ENCODE data around the gene APBB2. TPM values are rescaled to one million over a fixed set of nuclear protein-coding genes. Genes with fewer than 3 reads are reported as not detected.

APBB2 gene
- total RNA-seq, 1 donor from 2014 or later: 23.5 TPM

DNA sequence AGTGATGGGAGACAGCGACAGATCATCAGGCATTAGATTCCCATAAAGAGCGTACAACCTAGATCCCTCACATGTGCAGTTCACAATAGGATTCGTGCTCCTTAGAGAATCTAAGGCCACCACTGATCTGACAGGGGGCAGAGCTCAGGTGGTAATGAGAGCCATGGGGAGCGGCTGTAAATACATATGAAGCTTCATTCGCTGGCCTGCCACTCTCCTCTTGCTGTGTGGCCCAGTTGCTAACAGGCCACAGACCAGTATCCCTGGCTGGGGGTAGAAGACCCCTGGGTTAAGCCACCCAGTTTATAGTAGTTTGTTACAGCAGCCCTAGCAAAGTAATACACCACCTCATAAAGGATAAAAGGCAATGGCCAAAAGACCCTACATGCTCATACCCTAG, 30.3 kb downstream of the APBB2 start:
- Histone ChIP-seq H3K27ac (replicated peaks) (no peak overlapping the region), H3K4me3 (no peak overlapping the region), H3K36me3 (no peaks in the 10 kb centered on the region), H3K9me3 (replicated peaks) (no peaks in the 10 kb centered on the region), H3K4me1 (peaks cover 61% of the 10 kb centered on the region), H3K27me3 (ENCODE audit: low read depth) (no peaks in the 10 kb centered on the region)
- TF ChIP-seq, protein P1, sequence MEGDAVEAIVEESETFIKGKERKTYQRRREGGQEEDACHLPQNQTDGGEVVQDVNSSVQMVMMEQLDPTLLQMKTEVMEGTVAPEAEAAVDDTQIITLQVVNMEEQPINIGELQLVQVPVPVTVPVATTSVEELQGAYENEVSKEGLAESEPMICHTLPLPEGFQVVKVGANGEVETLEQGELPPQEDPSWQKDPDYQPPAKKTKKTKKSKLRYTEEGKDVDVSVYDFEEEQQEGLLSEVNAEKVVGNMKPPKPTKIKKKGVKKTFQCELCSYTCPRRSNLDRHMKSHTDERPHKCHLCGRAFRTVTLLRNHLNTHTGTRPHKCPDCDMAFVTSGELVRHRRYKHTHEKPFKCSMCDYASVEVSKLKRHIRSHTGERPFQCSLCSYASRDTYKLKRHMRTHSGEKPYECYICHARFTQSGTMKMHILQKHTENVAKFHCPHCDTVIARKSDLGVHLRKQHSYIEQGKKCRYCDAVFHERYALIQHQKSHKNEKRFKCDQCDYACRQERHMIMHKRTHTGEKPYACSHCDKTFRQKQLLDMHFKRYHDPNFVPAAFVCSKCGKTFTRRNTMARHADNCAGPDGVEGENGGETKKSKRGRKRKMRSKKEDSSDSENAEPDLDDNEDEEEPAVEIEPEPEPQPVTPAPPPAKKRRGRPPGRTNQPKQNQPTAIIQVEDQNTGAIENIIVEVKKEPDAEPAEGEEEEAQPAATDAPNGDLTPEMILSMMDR (IDR thresholded peaks at IDR 0.05; ENCODE audit: borderline replicate concordance): no peak
- intact Hi-C loops (cut with micrococcal nuclease): no loop called here
- no peak for DNase-seq

GRCh38 chr4:41183021-41183553, 31.3 kb downstream of the APBB2 start:
- intact Hi-C loops (cut with micrococcal nuclease): no loop called here
- Histone ChIP-seq H3K36me3 (no peaks in the 10 kb centered on the region), H3K9me3 (replicated peaks) (no peaks in the 10 kb centered on the region), H3K27me3 (ENCODE audit: low read depth) (no peaks in the 10 kb centered on the region), H3K4me1 (peaks cover 63% of the 10 kb centered on the region), H3K27ac (replicated peaks) (no peak overlapping the region), H3K4me3 (no peak overlapping the region)
- DNase-seq: no peak
- TF ChIP-seq, protein P1 (IDR thresholded peaks at IDR 0.05; ENCODE audit: borderline replicate concordance): no peak

GRCh38 chr4:41181037-41181436, 33.3 kb downstream of the APBB2 start:
- intact Hi-C loops (cut with micrococcal nuclease): no loop called here
- TF ChIP-seq, protein P1 (IDR thresholded peaks at IDR 0.05; ENCODE audit: borderline replicate concordance): no peak
- Histone ChIP-seq H3K4me1 (peaks cover 63% of the 10 kb centered on the region), H3K27ac (replicated peaks) (no peak overlapping the region), H3K4me3 (no peak overlapping the region), H3K9me3 (replicated peaks) (no peaks in the 10 kb centered on the region), H3K27me3 (ENCODE audit: low read depth) (no peaks in the 10 kb centered on the region), H3K36me3 (no peaks in the 10 kb centered on the region)
- DNase-seq: no peak

- Histone ChIP-seq H3K9me3 (replicated peaks) (no peaks in the 10 kb centered on the region), H3K4me1 (peaks cover 56% of the 10 kb centered on the region), H3K36me3 (no peaks in the 10 kb centered on the region), H3K4me3 (no peak overlapping the region), H3K27me3 (ENCODE audit: low read depth) (no peaks in the 10 kb centered on the region), H3K27ac (replicated peaks) (peak overlapping the region; percentile 62)
- DNase-seq: no peak
- intact Hi-C loops (cut with micrococcal nuclease): no loop called here
- TF ChIP-seq, protein P1 (IDR thresholded peaks at IDR 0.05; ENCODE audit: borderline replicate concordance): no peak
Measured at GRCh38 chr4:41179498-41180195, 34.7 kb downstream of the APBB2 start.

DNA sequence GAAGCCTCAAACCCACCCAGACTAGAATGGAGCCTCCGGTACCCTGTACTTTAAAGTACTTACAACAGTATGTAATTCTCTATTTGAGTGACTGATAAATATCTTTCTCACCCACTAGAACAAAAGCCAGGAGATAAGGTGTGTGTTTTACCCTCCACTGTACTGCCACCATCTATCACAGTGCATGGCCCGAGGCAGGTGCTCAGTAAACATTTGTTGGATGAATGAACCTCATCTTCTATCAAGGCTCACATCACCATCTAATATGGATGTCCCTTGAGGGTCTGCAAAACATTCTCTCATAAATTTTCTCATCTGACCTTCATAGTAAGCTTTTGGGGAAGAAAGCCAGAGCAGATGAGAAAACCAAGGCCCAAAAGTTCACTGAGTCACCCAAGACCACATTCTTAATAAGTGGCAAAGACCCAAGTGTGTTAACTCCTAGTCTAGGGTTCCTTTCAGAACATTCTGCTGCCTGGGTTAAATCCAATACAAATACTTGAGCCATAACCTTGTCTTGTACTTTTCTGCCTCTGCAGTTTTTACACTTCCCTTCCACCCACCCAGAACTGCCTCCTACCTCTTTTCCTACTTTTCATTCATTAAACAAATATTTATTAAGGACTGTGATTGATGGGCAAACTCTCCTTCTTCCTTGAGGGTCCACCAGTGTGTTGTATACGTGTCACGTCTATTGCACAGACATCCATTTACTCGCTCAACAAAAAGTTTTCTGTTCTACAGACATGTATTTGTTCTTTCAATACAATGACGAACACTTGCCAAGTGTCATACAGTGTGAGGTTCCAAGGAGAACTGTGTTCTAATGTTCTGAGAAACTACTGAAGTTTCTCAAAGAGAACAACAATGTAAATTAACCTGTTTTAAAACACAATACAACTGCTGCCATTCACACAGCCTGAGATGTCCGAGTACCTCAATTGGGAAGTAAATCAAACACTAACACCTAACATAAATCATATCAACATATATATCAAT, 35.7 kb downstream of the APBB2 start:
- H3K4me1 ChIP-seq: peaks cover 56% of the 10 kb centered on the region
- no peak for DNase-seq
- no peak overlapping the region for H3K4me3 ChIP-seq
- intact Hi-C loops (cut with micrococcal nuclease): no loop called here
- no peaks in the 10 kb centered on the region for H3K9me3 ChIP-seq (replicated peaks)
- TF ChIP-seq, protein P1 (IDR thresholded peaks at IDR 0.05; ENCODE audit: borderline replicate concordance): no peak
- no peaks in the 10 kb centered on the region for H3K27me3 ChIP-seq (ENCODE audit: low read depth)
- H3K36me3 ChIP-seq: no peaks in the 10 kb centered on the region
- H3K27ac ChIP-seq (replicated peaks): peak overlapping the region; percentile 62

All from left ventricle myocardium inferior (tissue), 1 donor.